ENCODE results near the gene GATAD2A.
A peak's percentile ranks its signal among the peaks of the same experiment; 100 is the strongest.

GATAD2A gene

DNA sequence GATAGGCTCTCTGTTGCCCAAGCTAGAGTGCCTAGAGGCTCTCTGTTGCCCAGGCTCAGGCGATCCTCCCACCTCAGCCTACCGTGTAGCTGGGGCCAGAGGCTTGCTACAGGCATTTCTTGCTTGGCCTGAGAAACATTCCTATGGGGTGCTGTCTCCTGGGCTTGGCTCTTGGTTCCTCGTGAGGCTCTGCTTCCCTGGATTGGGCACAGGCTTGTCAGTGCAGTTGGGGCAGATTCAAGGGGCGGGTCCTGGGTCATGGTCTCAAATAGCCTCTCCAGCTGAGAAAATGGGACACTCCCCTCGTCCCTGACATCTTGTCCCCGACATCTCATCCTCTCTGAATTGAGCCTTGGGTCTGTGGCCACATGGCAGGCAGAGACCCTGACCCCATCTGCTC lies 105.0 kb downstream of the GATAD2A start:
- Histone ChIP-seq H3K4me3 (ENCODE audit: low read depth in 1 of 2, low read length in 2 of 2) (no peak overlapping the region), H3K9me3 (ENCODE audit: insufficient read depth, low read length, severe bottlenecking) (no peaks in the 10 kb centered on the region), H3K27me3 (ENCODE audit: insufficient read depth, low read length, poor library complexity) (no peaks in the 10 kb centered on the region), H3K27ac (ENCODE audit: low read length) (no peak overlapping the region), H4K20me1 (ENCODE audit: insufficient read depth, low read length) (peaks cover 7% of the 10 kb centered on the region; the same call in 1 of the 2 replicates), H3K4me1 (ENCODE audit: insufficient read depth, low read length) (peaks cover 8% of the 10 kb centered on the region), H3K79me2 (ENCODE audit: insufficient read depth, low read length) (peaks cover 9% of the 10 kb centered on the region), H2AFZ (ENCODE audit: low read depth, low read length) (no peak overlapping the region), H3K4me2 (ENCODE audit: insufficient read depth, low read length) (no peak overlapping the region), H3K36me3 (ENCODE audit: insufficient read depth, low read length) (peaks cover 32% of the 10 kb centered on the region), H3K9ac (ENCODE audit: low read depth, low read length) (no peak overlapping the region)
- TF ChIP-seq, protein P1, sequence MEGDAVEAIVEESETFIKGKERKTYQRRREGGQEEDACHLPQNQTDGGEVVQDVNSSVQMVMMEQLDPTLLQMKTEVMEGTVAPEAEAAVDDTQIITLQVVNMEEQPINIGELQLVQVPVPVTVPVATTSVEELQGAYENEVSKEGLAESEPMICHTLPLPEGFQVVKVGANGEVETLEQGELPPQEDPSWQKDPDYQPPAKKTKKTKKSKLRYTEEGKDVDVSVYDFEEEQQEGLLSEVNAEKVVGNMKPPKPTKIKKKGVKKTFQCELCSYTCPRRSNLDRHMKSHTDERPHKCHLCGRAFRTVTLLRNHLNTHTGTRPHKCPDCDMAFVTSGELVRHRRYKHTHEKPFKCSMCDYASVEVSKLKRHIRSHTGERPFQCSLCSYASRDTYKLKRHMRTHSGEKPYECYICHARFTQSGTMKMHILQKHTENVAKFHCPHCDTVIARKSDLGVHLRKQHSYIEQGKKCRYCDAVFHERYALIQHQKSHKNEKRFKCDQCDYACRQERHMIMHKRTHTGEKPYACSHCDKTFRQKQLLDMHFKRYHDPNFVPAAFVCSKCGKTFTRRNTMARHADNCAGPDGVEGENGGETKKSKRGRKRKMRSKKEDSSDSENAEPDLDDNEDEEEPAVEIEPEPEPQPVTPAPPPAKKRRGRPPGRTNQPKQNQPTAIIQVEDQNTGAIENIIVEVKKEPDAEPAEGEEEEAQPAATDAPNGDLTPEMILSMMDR (IDR thresholded peaks at IDR 0.05; ENCODE audit: borderline replicate concordance, extremely low read depth, low read length, poor library complexity, severe bottlenecking) = no peak
- TF ChIP-seq EZH2 (IDR thresholded peaks at IDR 0.05; ENCODE audit: borderline replicate concordance, low read depth, low read length, severe bottlenecking) = no peak
- peak; percentile 15; the same call in 2 of the 3 replicates for ATAC-seq (ENCODE audit: insufficient read depth, low read depth)
- DNase-seq = no peak

DNA sequence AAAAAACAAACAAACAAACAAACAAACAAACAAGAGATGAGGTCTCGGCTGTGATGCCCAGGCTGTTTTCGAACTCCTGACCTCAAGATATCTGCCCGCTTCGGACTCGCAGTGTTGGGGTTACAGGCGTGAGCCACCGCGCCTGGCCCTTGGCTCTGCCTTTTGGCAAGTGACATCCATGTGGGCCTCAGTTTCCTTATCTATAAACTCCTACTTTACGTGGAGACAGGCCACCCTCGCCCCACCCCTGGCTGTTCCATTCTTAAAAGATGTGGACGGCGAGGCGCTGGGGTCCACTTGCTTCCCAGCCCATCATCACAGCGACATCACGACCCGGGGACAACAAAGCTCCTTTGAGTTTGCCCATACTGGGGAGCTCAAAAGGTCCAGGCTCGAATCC lies 108.2 kb downstream of the GATAD2A start:
- Histone ChIP-seq H4K20me1 (ENCODE audit: insufficient read depth, low read length) (no peaks in the 10 kb centered on the region; the same call in 1 of the 2 replicates), H3K9ac (ENCODE audit: low read depth, low read length) (no peak overlapping the region), H3K27ac (ENCODE audit: low read length) (no peak overlapping the region), H3K4me3 (ENCODE audit: low read depth in 1 of 2, low read length in 2 of 2) (no peak overlapping the region), H2AFZ (ENCODE audit: low read depth, low read length) (no peak overlapping the region), H3K27me3 (ENCODE audit: insufficient read depth, low read length, poor library complexity) (no peaks in the 10 kb centered on the region), H3K36me3 (ENCODE audit: insufficient read depth, low read length) (peaks cover 12% of the 10 kb centered on the region), H3K9me3 (ENCODE audit: insufficient read depth, low read length, severe bottlenecking) (no peaks in the 10 kb centered on the region), H3K79me2 (ENCODE audit: insufficient read depth, low read length) (peaks cover 41% of the 10 kb centered on the region), H3K4me2 (ENCODE audit: insufficient read depth, low read length) (no peak overlapping the region), H3K4me1 (ENCODE audit: insufficient read depth, low read length) (peaks cover 28% of the 10 kb centered on the region)
- ATAC-seq (ENCODE audit: insufficient read depth, low read depth) (no peak), DNase-seq (no peak)
- TF ChIP-seq EZH2 (IDR thresholded peaks at IDR 0.05; ENCODE audit: borderline replicate concordance, low read depth, low read length, severe bottlenecking) = no peak
- TF ChIP-seq, protein P1 (IDR thresholded peaks at IDR 0.05; ENCODE audit: borderline replicate concordance, extremely low read depth, low read length, poor library complexity, severe bottlenecking) = no peak

DNA sequence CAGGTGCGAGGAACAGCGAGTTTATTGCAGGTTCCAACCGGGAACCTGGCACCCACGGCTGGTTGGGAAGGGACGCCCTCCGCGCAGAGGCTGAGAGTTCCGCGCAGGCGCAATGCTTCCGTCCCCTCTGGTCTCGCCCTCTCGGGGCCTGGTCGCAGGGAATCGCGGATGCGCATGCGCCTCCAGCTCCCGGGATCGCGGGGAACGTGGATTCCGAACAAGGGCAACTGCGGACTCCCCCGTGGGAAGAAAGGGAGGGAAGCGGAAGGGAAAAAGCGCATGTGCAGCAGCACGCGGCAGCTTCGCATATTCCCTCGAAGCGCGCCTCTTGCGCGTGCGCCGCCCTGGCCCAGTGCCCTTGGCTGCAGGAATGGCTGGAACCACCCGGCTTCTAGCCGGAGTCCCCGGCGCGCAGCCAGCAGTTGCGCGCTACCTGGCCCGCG lies 108.8 kb downstream of the GATAD2A start:
- ATAC-seq (ENCODE audit: insufficient read depth, low read depth) = no peak

More for the DNA sequence above, 108.8 kb downstream of the GATAD2A start:
- Histone ChIP-seq H3K4me2 (ENCODE audit: insufficient read depth, low read length) (no peak overlapping the region), H4K20me1 (ENCODE audit: insufficient read depth, low read length) (peaks cover 3% of the 10 kb centered on the region; the same call in 1 of the 2 replicates), H3K79me2 (ENCODE audit: insufficient read depth, low read length) (peaks cover 47% of the 10 kb centered on the region), H3K4me3 (ENCODE audit: low read depth in 1 of 2, low read length in 2 of 2) (no peak overlapping the region), H3K4me1 (ENCODE audit: insufficient read depth, low read length) (peaks cover 32% of the 10 kb centered on the region), H3K36me3 (ENCODE audit: insufficient read depth, low read length) (peaks cover 14% of the 10 kb centered on the region), H2AFZ (ENCODE audit: low read depth, low read length) (no peak overlapping the region), H3K9ac (ENCODE audit: low read depth, low read length) (no peak overlapping the region), H3K27ac (ENCODE audit: low read length) (no peak overlapping the region), H3K27me3 (ENCODE audit: insufficient read depth, low read length, poor library complexity) (no peaks in the 10 kb centered on the region), H3K9me3 (ENCODE audit: insufficient read depth, low read length, severe bottlenecking) (no peaks in the 10 kb centered on the region)
- no peak for DNase-seq
- no peak for TF ChIP-seq EZH2 (IDR thresholded peaks at IDR 0.05; ENCODE audit: borderline replicate concordance, low read depth, low read length, severe bottlenecking)
- TF ChIP-seq, protein P1 (IDR thresholded peaks at IDR 0.05; ENCODE audit: borderline replicate concordance, extremely low read depth, low read length, poor library complexity, severe bottlenecking) = no peak

Data from DND-41 (cell line).